T-helper 2 cell (primary cell): ENCODE results near the gene OR5B17.
"Not testable (repeated sequence)": the region's sequence is repeated elsewhere in the genome, so short reads cannot be mapped to it uniquely, and the experiment has no call there.

Experiments
- DNase-seq, 5 experiments: peaks; one replicate each; pipeline versions ENCODE4 v3.0.0 to v3.0.0-alpha.2; 2012 to 2022
- total RNA-seq, 2 donors: gene quantifications; one replicate each; lab custom pipeline; 2026; lab: John Stamatoyannopoulos, UW

OR5B17 gene
- 0 reads per million in 2 donors for total RNA-seq

GRCh38 chr11:58358969-58359368, at the start of gene OR5B17:
OR5B17 (minus strand) TSS chr11:58359069; CDS start chr11:58359069, 0 bp downstream.
- DNase-seq, result no peak

- no peak for DNase-seq
Observed at GRCh38 chr11:58406774-58407173, 47.9 kb upstream of the OR5B17 start, which contains the start of gene OR5B3. OR5B3 (minus strand) TSS chr11:58406874; CDS start chr11:58403409, 3,465 bp downstream.

GRCh38 chr11:58399622-58400021, 40.8 kb upstream of the OR5B17 start:
- not testable (repeated sequence) for DNase-seq

GRCh38 chr11:58395581-58395980, 36.7 kb upstream of the OR5B17 start:
- no peak for DNase-seq

- DNase-seq, result no peak
Observed at GRCh38 chr11:58394195-58394594, 35.3 kb upstream of the OR5B17 start.

- no peak for DNase-seq
Observed at GRCh38 chr11:58392746-58393145, 33.9 kb upstream of the OR5B17 start.

- DNase-seq, result no peak
Observed at GRCh38 chr11:58391879-58392278, 33.0 kb upstream of the OR5B17 start.

- no peak for DNase-seq
Observed at GRCh38 chr11:58390551-58391063, 31.7 kb upstream of the OR5B17 start.

- DNase-seq, result no peak
Observed at GRCh38 chr11:58354727-58355126, 4.1 kb downstream of the OR5B17 start.

- DNase-seq, result no peak
Observed at GRCh38 chr11:58345204-58345603, 13.7 kb downstream of the OR5B17 start.

GRCh38 chr11:58334708-58335107, 24.2 kb downstream of the OR5B17 start:
- DNase-seq, result no peak

- no peak for DNase-seq
Observed at GRCh38 chr11:58330861-58331260, 28.0 kb downstream of the OR5B17 start.

GRCh38 chr11:58318532-58318931, 40.3 kb downstream of the OR5B17 start:
- DNase-seq, result no peak

- DNase-seq, result no peak
Observed at GRCh38 chr11:58316142-58316541, 42.7 kb downstream of the OR5B17 start.
